ENCODE measurements around the gene FAM222B. TPM values are rescaled to one million over a fixed set of nuclear protein-coding genes. Genes with fewer than 3 reads are reported as not detected.
A peak's percentile ranks its signal among the peaks of the same experiment; 100 is the strongest.
"Not testable (repeated sequence)": the region's sequence is repeated elsewhere in the genome, so short reads cannot be mapped to it uniquely, and the experiment has no call there.

Gene FAM222B
- polyA plus RNA-seq, 2 donors, result 5.6 to 7.3 TPM

DNA sequence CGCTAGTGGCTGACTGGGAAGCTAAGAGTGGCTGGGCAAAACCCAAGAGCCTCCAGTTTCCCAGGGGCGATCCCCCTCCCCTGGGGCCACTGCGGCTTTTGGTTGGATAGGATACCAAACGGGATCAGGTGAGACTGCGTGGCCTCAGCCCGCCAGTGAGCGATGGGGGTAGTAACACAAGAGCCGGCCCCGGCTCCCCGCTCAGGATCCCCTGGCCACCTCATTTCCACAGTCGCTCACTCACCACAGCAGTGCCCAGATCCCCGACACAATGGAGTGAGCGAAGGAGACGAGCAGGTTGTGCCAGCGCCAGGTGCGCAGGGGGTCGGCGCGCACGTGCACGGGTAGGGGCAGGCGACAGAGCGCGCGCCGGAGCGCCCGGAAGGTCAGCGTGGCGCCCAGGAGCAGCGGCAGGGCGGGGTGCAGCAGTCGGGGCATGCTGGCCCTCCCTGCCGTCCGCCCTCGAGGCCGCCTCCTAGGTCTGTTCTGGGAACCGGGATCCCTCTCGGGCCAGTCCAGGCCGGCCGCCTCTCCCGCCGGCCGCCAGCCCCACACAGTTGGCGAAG is 116.8 kb downstream of the FAM222B start:
- Histone ChIP-seq H3K4me1 (ENCODE audit: control insufficient read depth in 2 of 2, insufficient read depth in 2 of 2, low read length in 1 of 2) (peaks cover 0 to 19% of the 10 kb centered on the region in 2 donors), H3K4me3 (ENCODE audit: low read depth in 1 of 2, low read length in 2 of 2) (peak overlapping the region; percentile 50 to 80), H3K36me3 (ENCODE audit: control insufficient read depth in 2 of 2, insufficient read depth in 2 of 2, low read length in 1 of 2) (peaks cover 0 to 17% of the 10 kb centered on the region in 2 donors), H3K9me3 (ENCODE audit: control insufficient read depth in 2 of 2, insufficient read depth in 1 of 2, low read depth in 1 of 2, low read length in 1 of 2) (no peaks in the 10 kb centered on the region), H3K27me3 (ENCODE audit: control insufficient read depth in 1 of 2, insufficient read depth in 2 of 2, low read length in 2 of 2) (no peaks in the 10 kb centered on the region), H3K27ac (ENCODE audit: low read depth in 2 of 2, low read length in 1 of 2) (peak overlapping the region; percentile 53 to 93)
- 1 to 2% methylated on average over 40 to 45 of the region's 45 CpGs for WGBS, 2 donors

DNA sequence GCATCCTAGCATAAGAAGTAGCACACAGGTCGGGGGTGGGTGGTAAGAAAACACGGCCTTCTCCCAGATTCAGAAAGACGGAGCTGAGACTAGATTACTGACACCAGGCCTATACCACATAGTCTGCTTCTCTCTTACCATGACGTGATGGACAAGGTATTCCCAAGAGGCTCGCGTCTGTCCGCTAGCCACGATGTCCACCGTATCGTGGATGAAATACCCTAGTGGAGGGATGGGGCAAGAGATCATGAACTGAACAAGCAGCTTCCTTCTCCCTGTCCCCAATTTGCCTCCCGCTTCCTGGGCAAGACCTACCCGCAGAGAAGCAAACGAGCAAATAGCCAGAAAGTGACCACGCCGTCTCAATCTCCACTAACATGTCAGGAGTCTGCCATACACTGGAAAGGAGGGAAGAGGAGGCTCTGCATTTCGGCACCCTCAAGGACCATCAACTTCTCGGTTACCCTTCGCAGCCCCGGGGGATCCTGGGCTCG is 117.4 kb downstream of the FAM222B start:
- Histone ChIP-seq H3K27ac (ENCODE audit: low read depth in 2 of 2, low read length in 1 of 2) (peak overlapping the region; percentile 53 to 93), H3K4me3 (ENCODE audit: low read depth in 1 of 2, low read length in 2 of 2) (peak overlapping the region; percentile 50 to 80), H3K27me3 (ENCODE audit: control insufficient read depth in 1 of 2, insufficient read depth in 2 of 2, low read length in 2 of 2) (no peaks in the 10 kb centered on the region), H3K9me3 (ENCODE audit: control insufficient read depth in 2 of 2, insufficient read depth in 1 of 2, low read depth in 1 of 2, low read length in 1 of 2) (no peaks in the 10 kb centered on the region), H3K4me1 (ENCODE audit: control insufficient read depth in 2 of 2, insufficient read depth in 2 of 2, low read length in 1 of 2) (peaks cover 0 to 19% of the 10 kb centered on the region in 2 donors), H3K36me3 (ENCODE audit: control insufficient read depth in 2 of 2, insufficient read depth in 2 of 2, low read length in 1 of 2) (peaks cover 0 to 17% of the 10 kb centered on the region in 2 donors)
- WGBS, 2 donors, result 19 to 20% methylated on average over 20 of the region's 20 CpGs

DNA sequence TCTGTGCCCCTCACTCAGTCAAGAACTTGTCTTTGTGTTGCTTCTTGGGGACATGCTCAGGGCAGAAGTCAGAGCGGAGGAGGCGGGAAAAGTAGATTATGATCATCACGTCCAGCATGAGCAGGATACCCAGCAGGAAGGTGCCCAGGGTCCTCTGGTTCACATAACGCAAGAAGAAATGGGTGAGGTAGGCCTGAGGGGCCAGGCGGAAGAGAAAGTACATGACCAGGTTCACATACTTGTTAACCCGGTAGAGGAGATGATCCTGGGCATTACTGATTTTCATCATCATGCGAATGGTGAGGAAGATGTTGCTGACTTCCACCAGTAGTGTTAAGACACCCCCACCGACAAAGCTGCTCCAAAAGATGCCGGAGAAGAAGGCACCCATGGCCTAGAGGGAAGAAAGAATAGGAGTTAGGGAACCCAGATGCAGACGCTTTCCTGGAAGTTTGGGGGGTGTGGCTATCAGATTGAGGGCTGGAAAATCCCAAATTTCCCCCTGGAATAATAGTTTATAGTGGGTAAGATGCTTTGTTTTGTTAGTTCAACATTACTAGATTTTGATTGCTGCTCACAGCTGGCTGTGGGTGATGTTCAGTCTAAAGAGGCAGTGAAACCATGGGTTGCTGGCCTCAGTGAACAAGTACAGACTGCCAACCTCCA is 118.0 kb downstream of the FAM222B start:
- Histone ChIP-seq H3K27me3 (ENCODE audit: control insufficient read depth in 1 of 2, insufficient read depth in 2 of 2, low read length in 2 of 2) (no peaks in the 10 kb centered on the region), H3K36me3 (ENCODE audit: control insufficient read depth in 2 of 2, insufficient read depth in 2 of 2, low read length in 1 of 2) (peaks cover 0 to 17% of the 10 kb centered on the region in 2 donors), H3K27ac (ENCODE audit: low read depth in 2 of 2, low read length in 1 of 2) (peak overlapping the region; percentile 53 to 93), H3K4me1 (ENCODE audit: control insufficient read depth in 2 of 2, insufficient read depth in 2 of 2, low read length in 1 of 2) (peaks cover 0 to 19% of the 10 kb centered on the region in 2 donors), H3K9me3 (ENCODE audit: control insufficient read depth in 2 of 2, insufficient read depth in 1 of 2, low read depth in 1 of 2, low read length in 1 of 2) (no peaks in the 10 kb centered on the region), H3K4me3 (ENCODE audit: low read depth in 1 of 2, low read length in 2 of 2) (peak overlapping the region in 1 of 2 donors; percentile 80)
- WGBS, 2 donors, result 65 to 72% methylated on average over 10 of the region's 10 CpGs

DNA sequence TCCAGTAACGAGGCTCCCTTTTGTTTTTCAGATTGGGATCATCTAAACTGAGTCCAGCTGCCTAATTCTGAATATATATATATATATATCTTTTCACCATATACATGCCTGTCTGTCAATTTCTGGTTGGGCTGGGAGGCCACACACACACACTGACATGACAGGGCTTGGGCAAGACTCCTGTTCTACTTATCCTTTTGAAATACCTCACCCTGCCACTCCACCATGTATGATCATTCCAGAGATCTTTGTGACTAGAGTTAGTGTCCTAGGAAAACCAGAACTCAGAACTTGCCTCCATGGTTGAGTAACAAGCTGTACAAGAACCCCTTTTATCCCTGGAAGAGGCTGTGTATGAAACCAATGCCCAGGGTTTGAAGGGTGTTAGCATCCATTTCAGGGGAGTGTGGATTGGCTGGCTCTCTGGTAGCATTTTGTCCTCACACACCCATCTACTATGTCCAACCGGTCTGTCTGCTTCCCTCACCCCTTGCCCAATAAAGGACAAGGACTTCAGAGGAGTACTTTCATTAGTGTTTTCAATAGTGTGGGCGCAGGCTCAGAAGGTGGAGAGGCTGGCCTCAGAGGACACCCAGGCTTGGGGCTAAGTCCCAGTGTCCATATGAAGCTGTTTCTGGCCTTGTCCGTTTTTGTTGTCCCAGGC is 118.6 kb downstream of the FAM222B start:
- 54 to 56% methylated on average over 4 of the region's 4 CpGs for WGBS, 2 donors
- peak overlapping the region; percentile 30 to 93 for H3K27ac ChIP-seq (ENCODE audit: low read depth in 2 of 2, low read length in 1 of 2)
- H3K4me3 ChIP-seq (ENCODE audit: low read depth in 1 of 2, low read length in 2 of 2); H3K9me3 ChIP-seq (ENCODE audit: control insufficient read depth in 2 of 2, insufficient read depth in 1 of 2, low read depth in 1 of 2, low read length in 1 of 2); H3K27me3 ChIP-seq (ENCODE audit: control insufficient read depth in 1 of 2, insufficient read depth in 2 of 2, low read length in 2 of 2): not testable (repeated sequence)
- peaks cover 0 to 17% of the 10 kb centered on the region in 2 donors for H3K36me3 ChIP-seq (ENCODE audit: control insufficient read depth in 2 of 2, insufficient read depth in 2 of 2, low read length in 1 of 2)
- peaks cover 0 to 19% of the 10 kb centered on the region in 2 donors for H3K4me1 ChIP-seq (ENCODE audit: control insufficient read depth in 2 of 2, insufficient read depth in 2 of 2, low read length in 1 of 2)

DNA sequence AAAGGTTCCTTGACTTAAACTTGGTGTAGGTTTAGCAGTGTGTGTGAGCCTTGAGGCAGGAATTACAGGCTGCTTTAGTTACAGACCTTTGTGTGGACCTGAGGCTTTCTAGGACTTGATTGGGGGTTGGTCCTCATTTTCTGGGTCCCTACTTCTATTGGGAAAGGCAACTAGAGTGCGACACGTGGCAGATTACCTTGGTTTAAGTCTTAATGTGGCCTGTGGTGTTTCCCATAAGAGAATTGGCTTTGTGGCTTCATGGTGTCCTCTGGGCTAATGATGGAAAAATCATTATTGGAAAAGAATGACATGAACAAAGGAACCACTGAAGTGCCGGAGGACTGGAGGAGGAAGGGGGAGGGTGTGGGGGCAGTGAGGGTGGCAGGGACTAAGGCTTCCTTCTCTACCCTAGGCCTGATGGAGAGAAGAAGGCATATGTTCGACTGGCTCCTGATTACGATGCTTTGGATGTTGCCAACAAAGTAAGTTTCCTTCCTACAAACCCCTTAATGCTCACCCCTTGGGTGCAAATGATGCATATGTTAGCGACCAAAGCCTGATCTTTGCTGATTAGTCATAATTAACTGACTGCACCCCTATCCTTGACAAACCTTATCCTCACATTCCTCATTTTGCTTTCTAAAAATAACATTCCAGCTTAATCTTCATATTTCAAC is 119.3 kb downstream of the FAM222B start:
- WGBS, 2 donors, result 65 to 70% methylated on average over 6 of the region's 6 CpGs
- no peak overlapping the region for H3K4me3 ChIP-seq (ENCODE audit: low read depth in 1 of 2, low read length in 2 of 2)
- H3K36me3 ChIP-seq (ENCODE audit: control insufficient read depth in 2 of 2, insufficient read depth in 2 of 2, low read length in 1 of 2), result peaks cover 0 to 17% of the 10 kb centered on the region in 2 donors
- peaks cover 0 to 19% of the 10 kb centered on the region in 2 donors for H3K4me1 ChIP-seq (ENCODE audit: control insufficient read depth in 2 of 2, insufficient read depth in 2 of 2, low read length in 1 of 2)
- peak overlapping the region; percentile 43 to 73 for H3K27ac ChIP-seq (ENCODE audit: low read depth in 2 of 2, low read length in 1 of 2)
- no peaks in the 10 kb centered on the region for H3K9me3 ChIP-seq (ENCODE audit: control insufficient read depth in 2 of 2, insufficient read depth in 1 of 2, low read depth in 1 of 2, low read length in 1 of 2)
- H3K27me3 ChIP-seq (ENCODE audit: control insufficient read depth in 1 of 2, insufficient read depth in 2 of 2, low read length in 2 of 2), result no peaks in the 10 kb centered on the region

DNA sequence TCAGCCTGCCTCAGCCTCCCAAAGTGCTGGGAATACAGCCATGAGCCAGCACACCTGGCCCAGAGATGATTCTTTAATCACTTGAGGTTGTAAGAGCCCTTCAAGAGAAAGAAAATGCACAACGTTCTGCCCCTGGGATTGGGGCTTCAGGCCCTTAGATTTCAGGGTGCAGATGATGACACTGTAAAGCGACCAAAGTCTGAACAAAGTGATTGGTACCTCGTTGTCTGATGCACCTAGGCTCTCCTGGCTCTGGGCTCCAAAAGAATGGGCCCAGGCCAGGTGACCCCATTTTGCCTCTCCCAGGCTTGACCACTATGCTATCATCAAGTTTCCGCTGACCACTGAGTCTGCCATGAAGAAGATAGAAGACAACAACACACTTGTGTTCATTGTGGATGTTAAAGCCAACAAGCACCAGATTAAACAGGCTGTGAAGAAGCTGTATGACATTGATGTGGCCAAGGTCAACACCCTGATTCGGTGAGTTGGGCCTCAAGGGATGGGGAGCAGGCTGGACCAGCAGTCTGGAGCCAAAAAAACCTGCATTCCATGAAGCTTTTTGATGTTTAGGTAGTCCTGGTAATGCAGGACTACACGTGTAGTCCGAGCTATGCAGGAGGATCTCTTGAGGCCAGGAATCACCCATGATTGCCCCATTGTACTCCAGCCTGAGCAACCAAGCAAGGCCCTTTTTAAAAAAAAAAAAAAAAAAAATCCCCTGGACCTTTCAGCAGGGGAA is 120.0 kb downstream of the FAM222B start:
- Histone ChIP-seq H3K4me3 (ENCODE audit: low read depth in 1 of 2, low read length in 2 of 2) (no peak overlapping the region), H3K27ac (ENCODE audit: low read depth in 2 of 2, low read length in 1 of 2) (peak overlapping the region; percentile 43 to 73), H3K4me1 (ENCODE audit: control insufficient read depth in 2 of 2, insufficient read depth in 2 of 2, low read length in 1 of 2) (peaks cover 0 to 19% of the 10 kb centered on the region in 2 donors), H3K27me3 (ENCODE audit: control insufficient read depth in 1 of 2, insufficient read depth in 2 of 2, low read length in 2 of 2) (no peaks in the 10 kb centered on the region), H3K36me3 (ENCODE audit: control insufficient read depth in 2 of 2, insufficient read depth in 2 of 2, low read length in 1 of 2) (peaks cover 0 to 17% of the 10 kb centered on the region in 2 donors), H3K9me3 (ENCODE audit: control insufficient read depth in 2 of 2, insufficient read depth in 1 of 2, low read depth in 1 of 2, low read length in 1 of 2) (no peaks in the 10 kb centered on the region)
- 57 to 66% methylated on average over 7 of the region's 7 CpGs for WGBS, 2 donors

DNA sequence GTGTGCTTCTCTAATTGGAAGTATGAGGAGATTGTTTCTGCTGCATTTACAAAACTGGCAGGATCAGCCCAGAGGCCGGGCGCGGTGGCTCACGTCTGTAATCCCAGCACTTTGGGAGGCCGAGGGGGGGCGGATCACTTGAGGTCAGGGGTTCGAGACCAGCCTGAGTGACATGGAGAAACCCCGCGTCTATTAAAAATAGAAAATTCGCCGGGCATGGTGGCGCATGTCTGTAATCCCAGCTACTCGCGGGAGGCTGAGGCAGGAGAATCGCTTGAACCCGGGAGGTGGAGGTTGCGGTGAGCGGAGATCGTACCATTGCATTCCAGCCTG is 121.6 kb downstream of the FAM222B start:
- H3K9me3 ChIP-seq (ENCODE audit: control insufficient read depth in 2 of 2, insufficient read depth in 1 of 2, low read depth in 1 of 2, low read length in 1 of 2); H3K27me3 ChIP-seq (ENCODE audit: control insufficient read depth in 1 of 2, insufficient read depth in 2 of 2, low read length in 2 of 2): not testable (repeated sequence)
- H3K4me1 ChIP-seq (ENCODE audit: control insufficient read depth in 2 of 2, insufficient read depth in 2 of 2, low read length in 1 of 2), result peaks cover 0 to 15% of the 10 kb centered on the region in 2 donors
- 20 to 23% methylated on average over 19 of the region's 19 CpGs for WGBS, 2 donors
- peak overlapping the region; percentile 3 to 73 for H3K27ac ChIP-seq (ENCODE audit: low read depth in 2 of 2, low read length in 1 of 2)
- peaks cover 0 to 17% of the 10 kb centered on the region in 2 donors for H3K36me3 ChIP-seq (ENCODE audit: control insufficient read depth in 2 of 2, insufficient read depth in 2 of 2, low read length in 1 of 2)
- H3K4me3 ChIP-seq (ENCODE audit: low read depth in 1 of 2, low read length in 2 of 2), result peak overlapping the region; percentile 73 to 74

DNA sequence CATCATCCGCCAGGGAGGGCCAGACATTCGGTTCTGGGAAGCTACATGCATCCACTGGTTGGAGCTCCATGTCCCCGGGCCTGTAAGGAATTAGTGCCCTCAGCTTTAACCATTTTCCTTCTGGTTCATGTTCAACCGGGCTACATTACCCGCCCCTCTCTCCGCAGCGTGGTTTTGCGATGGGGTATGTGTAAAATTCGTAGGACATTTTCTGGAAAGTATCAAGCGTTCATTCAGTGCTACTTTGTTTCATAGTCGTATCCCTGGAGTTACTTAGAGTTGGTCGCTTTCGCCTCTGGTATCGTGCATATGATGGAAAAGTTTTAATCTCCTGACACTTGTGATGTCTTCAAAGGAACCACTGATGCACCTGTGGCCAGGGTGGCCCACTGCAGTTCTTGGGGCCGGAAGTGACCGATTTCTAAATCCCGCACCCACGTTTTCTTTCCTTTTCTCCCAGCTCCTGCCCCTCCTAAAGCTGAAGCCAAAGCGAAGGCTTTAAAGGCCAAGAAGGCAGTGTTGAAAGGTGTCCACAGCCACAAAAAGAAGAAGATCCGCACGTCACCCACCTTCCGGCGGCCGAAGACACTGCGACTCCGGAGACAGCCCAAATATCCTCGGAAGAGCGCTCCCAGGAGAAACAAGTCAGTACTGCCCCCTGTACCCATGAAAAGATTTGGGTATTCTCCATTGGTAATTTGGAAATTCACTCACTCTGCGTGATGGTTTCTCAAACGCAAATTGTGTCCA is 122.2 kb downstream of the FAM222B start:
- H3K27ac ChIP-seq (ENCODE audit: low read depth in 2 of 2, low read length in 1 of 2), result peak overlapping the region; percentile 77 to 84
- H3K4me1 ChIP-seq (ENCODE audit: control insufficient read depth in 2 of 2, insufficient read depth in 2 of 2, low read length in 1 of 2), result peaks cover 0 to 15% of the 10 kb centered on the region in 2 donors
- WGBS, 2 donors, result 1 to 2% methylated on average over 25 to 29 of the region's 30 CpGs
- H3K27me3 ChIP-seq (ENCODE audit: control insufficient read depth in 1 of 2, insufficient read depth in 2 of 2, low read length in 2 of 2), result no peaks in the 10 kb centered on the region
- peaks cover 0 to 19% of the 10 kb centered on the region in 2 donors for H3K36me3 ChIP-seq (ENCODE audit: control insufficient read depth in 2 of 2, insufficient read depth in 2 of 2, low read length in 1 of 2)
- H3K4me3 ChIP-seq (ENCODE audit: low read depth in 1 of 2, low read length in 2 of 2), result peak overlapping the region; percentile 73 to 74
- no peaks in the 10 kb centered on the region for H3K9me3 ChIP-seq (ENCODE audit: control insufficient read depth in 2 of 2, insufficient read depth in 1 of 2, low read depth in 1 of 2, low read length in 1 of 2)

All from esophagus (tissue), 2 donors.